ENCODE results near the gene DNAI1.

The DNAI1 gene

DNA sequence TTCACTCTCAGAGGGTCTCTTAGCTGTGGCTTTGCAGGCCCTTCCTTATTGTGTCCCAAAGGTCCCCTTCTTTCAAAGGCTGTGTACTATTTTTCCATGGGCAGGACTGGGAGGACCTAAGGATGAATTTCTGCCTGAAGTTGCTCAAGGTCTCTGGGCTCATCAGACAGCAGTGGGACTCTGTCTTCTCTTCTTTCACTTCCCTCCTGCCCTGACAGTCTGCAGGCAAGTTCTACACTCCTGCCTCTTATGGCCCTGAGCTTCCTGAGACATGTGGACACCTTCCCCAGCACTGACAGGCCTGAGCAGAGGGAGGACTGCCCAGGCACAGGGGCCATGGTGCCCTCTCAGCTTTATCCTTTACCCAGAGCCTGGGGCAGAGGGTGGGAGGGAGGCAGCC, 49.4 kb downstream of the DNAI1 start:
- H3K4me3 ChIP-seq (ENCODE audit: low read depth, low read length), result no peak overlapping the region
- TF ChIP-seq, protein P1, sequence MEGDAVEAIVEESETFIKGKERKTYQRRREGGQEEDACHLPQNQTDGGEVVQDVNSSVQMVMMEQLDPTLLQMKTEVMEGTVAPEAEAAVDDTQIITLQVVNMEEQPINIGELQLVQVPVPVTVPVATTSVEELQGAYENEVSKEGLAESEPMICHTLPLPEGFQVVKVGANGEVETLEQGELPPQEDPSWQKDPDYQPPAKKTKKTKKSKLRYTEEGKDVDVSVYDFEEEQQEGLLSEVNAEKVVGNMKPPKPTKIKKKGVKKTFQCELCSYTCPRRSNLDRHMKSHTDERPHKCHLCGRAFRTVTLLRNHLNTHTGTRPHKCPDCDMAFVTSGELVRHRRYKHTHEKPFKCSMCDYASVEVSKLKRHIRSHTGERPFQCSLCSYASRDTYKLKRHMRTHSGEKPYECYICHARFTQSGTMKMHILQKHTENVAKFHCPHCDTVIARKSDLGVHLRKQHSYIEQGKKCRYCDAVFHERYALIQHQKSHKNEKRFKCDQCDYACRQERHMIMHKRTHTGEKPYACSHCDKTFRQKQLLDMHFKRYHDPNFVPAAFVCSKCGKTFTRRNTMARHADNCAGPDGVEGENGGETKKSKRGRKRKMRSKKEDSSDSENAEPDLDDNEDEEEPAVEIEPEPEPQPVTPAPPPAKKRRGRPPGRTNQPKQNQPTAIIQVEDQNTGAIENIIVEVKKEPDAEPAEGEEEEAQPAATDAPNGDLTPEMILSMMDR (IDR thresholded peaks at IDR 0.05; ENCODE audit: low read depth, low read length, missing control alignments), result no peak
- DNase-seq (ENCODE audit: low read depth), result no peak

DNA sequence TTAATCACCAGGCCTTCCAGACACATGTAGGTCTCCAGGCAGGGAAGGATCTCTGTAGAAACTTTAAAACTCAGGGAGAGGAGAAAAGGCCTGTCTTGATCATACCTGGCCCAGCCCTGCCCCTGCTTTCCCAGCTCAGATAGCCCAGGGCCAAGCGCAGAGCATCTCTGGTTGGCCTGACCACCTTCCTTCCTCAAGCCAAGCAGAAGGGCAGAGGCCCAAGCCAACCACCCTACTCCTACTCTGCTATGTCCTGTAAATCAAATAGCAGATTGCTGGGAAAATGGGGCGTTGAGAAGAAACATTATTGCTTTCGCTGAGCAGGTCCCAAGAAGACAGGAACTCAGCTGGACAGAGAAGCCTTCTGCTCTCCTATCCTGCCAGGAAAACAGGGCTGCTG, 49.9 kb downstream of the DNAI1 start:
- TF ChIP-seq, protein P1 (IDR thresholded peaks at IDR 0.05; ENCODE audit: low read depth, low read length, missing control alignments), result no peak
- DNase-seq (ENCODE audit: low read depth), result no peak
- H3K4me3 ChIP-seq (ENCODE audit: low read depth, low read length), result no peak overlapping the region

DNA sequence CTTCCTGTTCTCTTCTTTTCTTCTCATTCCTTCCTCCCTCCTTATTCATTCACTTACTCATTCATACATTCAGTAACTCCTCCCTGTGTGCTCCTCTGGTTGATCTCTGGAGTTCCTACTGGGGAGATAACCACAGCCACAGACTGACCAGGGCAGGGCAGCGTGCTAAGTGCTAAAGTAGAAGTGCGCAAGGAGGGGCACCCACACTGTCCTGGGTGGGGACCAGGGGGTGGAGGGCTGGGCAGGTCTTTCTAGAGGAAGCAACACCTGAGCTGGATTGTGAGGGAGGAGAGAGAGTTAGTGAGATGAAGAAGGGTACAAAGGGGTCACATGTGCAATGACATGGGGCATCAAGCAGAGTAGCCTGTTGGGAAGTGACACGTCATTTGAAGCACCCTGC, 50.3 kb downstream of the DNAI1 start:
- no peak for DNase-seq (ENCODE audit: low read depth)
- no peak overlapping the region for H3K4me3 ChIP-seq (ENCODE audit: low read depth, low read length)
- TF ChIP-seq, protein P1 (IDR thresholded peaks at IDR 0.05; ENCODE audit: low read depth, low read length, missing control alignments), result no peak

DNA sequence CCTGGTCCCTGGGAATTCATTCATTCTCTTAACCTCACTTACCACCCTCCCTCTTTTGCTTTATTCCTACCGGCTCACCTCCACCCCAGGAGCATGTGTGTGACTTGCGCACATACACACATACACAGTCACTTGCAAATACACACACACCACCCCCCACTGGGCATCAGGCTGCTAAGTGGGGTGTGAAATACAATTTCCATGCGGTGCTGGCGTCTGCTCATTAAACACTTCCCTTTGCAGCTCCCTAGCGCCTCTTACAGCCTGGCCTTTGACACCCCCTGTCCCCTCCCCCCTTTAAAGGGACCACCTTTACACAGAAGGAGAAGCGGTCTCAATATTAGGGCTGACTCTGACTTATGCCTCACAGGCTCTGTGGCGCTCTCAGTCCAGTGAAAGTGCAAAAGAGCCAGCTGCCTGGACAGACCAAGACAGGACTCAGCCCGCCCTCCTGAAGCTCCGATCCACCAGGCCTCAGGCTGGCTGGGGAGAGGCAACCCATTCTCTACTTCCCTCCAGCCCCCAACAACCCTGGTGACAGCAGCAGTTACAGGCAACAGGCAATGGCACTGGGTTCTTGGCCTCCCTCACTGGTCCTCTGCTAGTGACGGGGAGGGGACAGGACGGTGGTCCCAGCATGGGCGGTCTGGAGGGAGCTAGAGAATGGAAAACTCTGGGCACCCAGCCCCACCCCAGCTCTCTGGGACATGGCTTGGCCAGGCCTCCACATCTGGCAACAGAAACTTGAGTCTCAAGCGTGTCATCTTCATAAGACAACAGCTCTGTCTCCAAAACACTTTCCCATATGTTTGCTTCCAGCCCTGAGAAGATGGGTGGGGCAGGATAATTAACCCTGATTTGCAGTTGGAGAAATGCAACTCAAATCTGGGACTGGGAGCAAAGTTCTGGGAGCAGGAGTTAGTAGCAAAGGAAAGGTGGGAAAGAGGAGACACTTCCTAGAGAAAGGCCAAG, 52.2 kb downstream of the DNAI1 start:
- TF ChIP-seq, protein P1 (IDR thresholded peaks at IDR 0.05; ENCODE audit: low read depth, low read length, missing control alignments), result no peak
- no peak overlapping the region for H3K4me3 ChIP-seq (ENCODE audit: low read depth, low read length)
- DNase-seq (ENCODE audit: low read depth), result no peak

DNA sequence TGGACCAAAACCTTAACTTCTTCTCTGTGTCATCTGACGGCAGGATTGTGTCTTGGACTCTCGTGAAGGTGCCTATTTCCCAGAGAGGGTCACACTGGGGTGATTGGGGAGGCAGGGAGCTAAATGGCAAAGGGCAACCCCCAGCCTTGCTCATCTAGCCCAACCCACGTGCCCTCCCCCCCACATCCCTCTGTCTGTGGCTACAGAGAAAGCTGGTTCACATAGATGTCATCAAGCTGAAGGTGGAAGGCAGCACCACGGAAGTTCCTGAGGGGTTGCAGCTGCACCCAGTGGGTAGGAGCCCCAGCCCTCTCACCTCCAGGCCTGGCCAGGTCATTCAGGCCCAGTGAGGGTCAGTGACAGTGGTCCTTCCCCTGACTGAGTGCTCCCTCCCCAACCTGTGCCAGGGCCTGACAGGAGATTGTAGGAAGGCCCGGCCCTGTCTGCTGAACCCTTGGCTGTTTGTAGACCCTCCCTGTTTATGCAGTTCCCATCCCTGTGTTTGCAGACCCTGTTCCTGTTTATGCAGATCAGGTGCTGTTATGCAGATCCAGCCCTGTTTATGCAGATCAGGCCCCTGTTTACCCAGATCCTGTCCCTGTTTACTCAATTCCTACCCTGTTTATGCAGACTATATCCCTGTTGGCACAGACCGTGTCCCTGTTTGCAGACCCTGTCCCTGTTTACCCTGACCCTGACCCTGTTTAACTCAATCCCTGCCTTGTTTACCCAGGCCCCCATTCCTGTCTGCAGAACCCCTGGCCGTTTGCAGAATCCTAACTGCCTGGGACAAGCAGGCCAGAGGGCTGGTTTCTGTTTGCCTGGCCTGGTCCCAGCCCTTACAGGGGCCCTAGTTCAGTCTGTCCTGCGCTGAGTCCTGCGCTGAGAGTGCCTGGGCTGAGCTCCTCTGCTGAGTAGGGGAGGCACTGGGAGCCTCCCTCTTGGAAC, 53.8 kb downstream of the DNAI1 start:
- H3K4me3 ChIP-seq (ENCODE audit: low read depth, low read length), result no peak overlapping the region
- DNase-seq (ENCODE audit: low read depth), result no peak
- TF ChIP-seq, protein P1 (IDR thresholded peaks at IDR 0.05; ENCODE audit: low read depth, low read length, missing control alignments), result no peak

DNA sequence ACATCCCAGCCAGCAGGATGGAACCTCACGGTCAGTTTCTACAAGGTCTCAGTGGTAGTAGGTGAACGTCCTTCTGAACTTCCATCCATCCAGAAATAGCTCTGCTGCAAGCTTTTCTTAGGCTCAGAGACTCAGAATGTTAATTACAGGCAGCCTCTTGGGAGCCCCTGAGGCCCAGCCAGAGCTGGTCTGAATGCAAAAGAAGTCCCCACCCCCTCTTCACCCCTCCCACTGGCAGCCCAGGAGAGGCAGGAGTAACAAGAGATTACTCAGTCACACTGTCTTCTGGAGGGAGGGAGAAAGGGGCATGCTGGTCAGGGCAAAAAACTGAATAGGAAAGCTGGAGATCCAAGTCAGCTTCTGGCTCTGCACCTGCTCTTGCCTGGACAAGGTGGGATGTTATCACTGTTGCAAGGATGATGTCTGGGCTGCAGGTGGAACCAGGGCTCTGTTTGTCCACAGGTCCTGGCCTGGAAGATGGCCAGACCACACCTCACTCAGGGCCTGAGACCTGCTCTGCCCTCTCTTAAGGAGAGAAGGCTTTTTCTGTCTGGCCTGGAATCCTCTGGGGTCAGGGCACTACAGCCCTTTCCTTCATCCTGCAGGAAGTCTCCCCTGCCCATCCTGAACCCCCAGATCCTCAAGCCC, 55.1 kb downstream of the DNAI1 start:
- no peak overlapping the region for H3K4me3 ChIP-seq (ENCODE audit: low read depth, low read length)
- TF ChIP-seq, protein P1 (IDR thresholded peaks at IDR 0.05; ENCODE audit: low read depth, low read length, missing control alignments), result no peak
- no peak for DNase-seq (ENCODE audit: low read depth)
